HG03432 (cell line): Measurements from ENCODE around the gene KLHL17.
A peak's percentile ranks its signal among the peaks of the same experiment; 100 is the strongest.

ENCODE experiments used
- ATAC-seq: cut with Tn5 transposase; IDR thresholded peaks from one replicate; pipeline ENCODE4 v1.9.1; 2021; ENCODE audit warnings: mild to moderate bottlenecking, moderate library complexity; ENCODE audit not compliant: unreplicated experiment

KLHL17 gene

GRCh38 chr1:950268-950667 is 10.1 kb upstream of the KLHL17 start:
- ATAC-seq: no peak

GRCh38 chr1:950881-951280 is 9.5 kb upstream of the KLHL17 start:
- no peak for ATAC-seq

- no peak for ATAC-seq
Measured at GRCh38 chr1:951364-951763, 9.0 kb upstream of the KLHL17 start.

- ATAC-seq: no peak
Measured at GRCh38 chr1:952201-952600, 8.2 kb upstream of the KLHL17 start.

- ATAC-seq: no peak
Measured at GRCh38 chr1:952603-953002, 7.8 kb upstream of the KLHL17 start.

GRCh38 chr1:953524-954320 is 6.7 kb upstream of the KLHL17 start:
- no peak for ATAC-seq

GRCh38 chr1:954927-955326 is 5.5 kb upstream of the KLHL17 start:
- no peak for ATAC-seq

- no peak for ATAC-seq
Measured at GRCh38 chr1:955474-955873, 4.9 kb upstream of the KLHL17 start.

- no peak for ATAC-seq
Measured at GRCh38 chr1:956636-957035, 3.7 kb upstream of the KLHL17 start.

- ATAC-seq: peak; percentile 64
Measured at GRCh38 chr1:958823-959730, 1.3 kb upstream of the KLHL17 start, which contains the start of gene NOC2L. Gene NOC2L (minus strand): TSS chr1:959256. CDS start chr1:959240, 16 bp downstream.

- no peak for ATAC-seq
Measured at GRCh38 chr1:959731-960362, 537 bp upstream of the KLHL17 start.

GRCh38 chr1:961132-961669 is 817 bp downstream of the KLHL17 start:
- no peak for ATAC-seq

- no peak for ATAC-seq
Measured at GRCh38 chr1:962381-963300, 2.3 kb downstream of the KLHL17 start.

- ATAC-seq: no peak
Measured at GRCh38 chr1:963301-963651, 2.9 kb downstream of the KLHL17 start.

- ATAC-seq: no peak
Measured at GRCh38 chr1:963746-964525, 3.6 kb downstream of the KLHL17 start.

GRCh38 chr1:964691-965525 is 4.5 kb downstream of the KLHL17 start:
- ATAC-seq: no peak

GRCh38 chr1:965526-966134 is 5.2 kb downstream of the KLHL17 start:
- ATAC-seq: no peak

- ATAC-seq: no peak
Measured at GRCh38 chr1:966135-966703, 5.8 kb downstream of the KLHL17 start, which contains the start of gene PLEKHN1. Gene PLEKHN1 (plus strand): TSS chr1:966482. CDS start chr1:966532, 50 bp downstream.
